OCI-LY7 (cell line): ENCODE data around the gene LRRC7. TPM values are rescaled to one million over a fixed set of nuclear protein-coding genes. Genes with fewer than 3 reads are reported as not detected.

Experiments used
- BruUV-seq: library from RNA; stranded (reverse); fragments of 400-500 nt; replicated peaks from 2 replicates; lab custom pipeline; 2021; lab: Mats Ljungman, UMichigan
- CTCF ChIA-PET: fragments of 300-600 bp; sonication (Branson Sonifier 250); formaldehyde crosslinking; loops from one replicate; lab custom pipeline; 2022; ENCODE audit warnings: antibody characterized with exemption; ENCODE audit not compliant: unreplicated experiment; lab: Charles Lee
- POLR2A ChIA-PET: fragments of 300-600 bp; sonication (Branson Sonifier 250); formaldehyde crosslinking; loops from one replicate; lab custom pipeline; 2022; ENCODE audit warnings: antibody characterized with exemption; lab: Charles Lee
- DNase-seq: peaks from one replicate; pipeline ENCODE4 v3.0.0-alpha.2; 2015; ENCODE audit warnings: low spot score
- H2AFZ ChIP-seq: fragments of 200-600 bp; sonication (generic), shearing (Covaris generic); 2 replicates; pipeline ENCODE4 v1.6.1; 2014; ENCODE audit warnings: mild to moderate bottlenecking, antibody characterized with exemption, low read length, moderate library complexity
- H3K27ac ChIP-seq: fragments of 200-600 bp; sonication (generic); 2 replicates; pipeline ENCODE4 v1.5.1; 2014; ENCODE audit warnings: mixed run types, low read depth, mild to moderate bottlenecking, moderate library complexity, low read length, inconsistent platforms; ENCODE audit not compliant: poor library complexity, severe bottlenecking
- H3K36me3 ChIP-seq: fragments of 200-600 bp; sonication (generic); 2 replicates; pipeline ENCODE4 v1.6.1; 2014; ENCODE audit warnings: mild to moderate bottlenecking, antibody characterized with exemption, low read length, moderate library complexity, mixed read lengths; ENCODE audit not compliant: insufficient read depth
- H3K4me1 ChIP-seq: fragments of 200-600 bp; sonication (generic); 2 replicates; pipeline ENCODE4 v1.5.1; 2014; ENCODE audit warnings: mild to moderate bottlenecking, low read length; ENCODE audit not compliant: insufficient read depth, poor library complexity, severe bottlenecking
- H3K4me2 ChIP-seq: fragments of 200-600 bp; sonication (generic); 2 replicates; pipeline ENCODE4 v1.6.1; 2014; ENCODE audit warnings: mild to moderate bottlenecking, low read length
- H3K4me3 ChIP-seq: fragments of 200-600 bp; sonication (generic); 2 replicates; pipeline ENCODE4 v1.5.1; 2014; ENCODE audit warnings: mild to moderate bottlenecking, low read depth, low read length; ENCODE audit not compliant: poor library complexity, severe bottlenecking
- H3K79me2 ChIP-seq: fragments of 200-600 bp; sonication (generic); 2 replicates; pipeline ENCODE4 v1.6.1; 2016; ENCODE audit warnings: low read depth, mild to moderate bottlenecking, low read length, moderate library complexity, mixed read lengths; ENCODE audit not compliant: insufficient read depth
- H3K9me2 ChIP-seq: fragments of 200-600 bp; sonication (generic); 2 replicates; pipeline ENCODE4 v1.6.1; 2016; ENCODE audit warnings: mild to moderate bottlenecking, low read length, mixed read lengths; ENCODE audit not compliant: insufficient read depth
- H3K9me3 ChIP-seq: fragments of 200-600 bp; sonication (generic); 2 replicates; pipeline ENCODE4 v1.6.1; 2014; ENCODE audit warnings: mild to moderate bottlenecking, mixed run types, low read length, mixed read lengths
- H4K20me1 ChIP-seq: fragments of 200-600 bp; sonication (generic); 2 replicates; pipeline ENCODE4 v1.6.1; 2014; ENCODE audit warnings: mild to moderate bottlenecking, antibody characterized with exemption, low read length, moderate library complexity, mixed read lengths; ENCODE audit not compliant: insufficient read depth
- EZH2phosphoT487 ChIP-seq: fragments of 200-600 bp; sonication (generic); IDR thresholded peaks from 2 replicates; pipeline ENCODE4 v1.6.1; 2018; ENCODE audit warnings: low read depth, borderline replicate concordance, mild to moderate bottlenecking, mixed run types, antibody characterized with exemption, low read length, moderate library complexity, mixed read lengths
- intact Hi-C: fragments of 100-400 bp; cut with micrococcal nuclease; formaldehyde crosslinking; loops from one replicate; pipeline ENCODE4 v1.10.0; 2022; ENCODE audit not compliant: unreplicated experiment
- total RNA-seq, 2 experiments: library from RNA; depleted of rRNA in 1 of 2; stranded (reverse); fragments of >200 nt in 1 of 2; shearing (Covaris generic) in 1 of 2; gene quantifications; 2 replicates each; pipeline ENCODE4 v1.2.3, GENCODE V29; 2014 to 2022
- TF ChIP-seq, protein P1 (sequence below): fragments of 200-600 bp; sonication (generic); conservative IDR thresholded peaks from 2 replicates; pipeline ENCODE4 v1.5.1; 2014; ENCODE audit warnings: mild to moderate bottlenecking, antibody characterized with exemption, low read length, moderate library complexity, mixed read lengths

Gene LRRC7
- total RNA-seq, 2 experiments from 2014 or later: not detected

DNA sequence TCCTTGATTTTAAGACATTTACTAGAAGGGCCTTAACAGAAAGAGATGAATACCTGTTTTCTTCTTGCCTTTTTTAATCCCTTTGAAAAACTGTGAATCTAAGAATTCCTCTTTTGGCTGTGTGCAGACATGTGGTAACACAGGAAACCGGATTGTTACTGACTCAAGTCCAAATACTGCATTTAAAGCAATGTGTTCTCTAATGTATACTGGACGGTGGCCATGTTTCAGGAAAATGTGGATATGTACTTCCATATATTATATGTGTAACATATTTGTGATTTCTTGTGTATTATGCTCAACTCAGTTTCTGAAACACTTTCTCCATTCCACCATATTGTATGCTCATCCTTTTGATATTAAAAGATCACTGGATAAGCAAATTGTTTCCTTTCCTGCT, 185.1 kb downstream of the LRRC7 start:
- H3K4me1 ChIP-seq: no peaks in the 10 kb centered on the region
- H3K4me3 ChIP-seq: no peak overlapping the region
- H3K9me3 ChIP-seq: no peaks in the 10 kb centered on the region
- no peak overlapping the region for H3K27ac ChIP-seq
- DNase-seq: no peak
- no peaks in the 10 kb centered on the region for H3K9me2 ChIP-seq
- no peak for TF ChIP-seq EZH2phosphoT487
- intact Hi-C loops: no loop called here
- H3K4me2 ChIP-seq: no peak overlapping the region
- H3K79me2 ChIP-seq: no peaks in the 10 kb centered on the region
- no peaks in the 10 kb centered on the region for H4K20me1 ChIP-seq
- no TSS peak for BruUV-seq
- ChIA-PET POLR2A (interaction anchor here (0.6 kb wide), 1 partner anchor 21 kb away, joined by 4 read pairs; no protein-coding TSS in a partner anchor), CTCF (no interaction called here)
- no peaks in the 10 kb centered on the region for H3K36me3 ChIP-seq
- H2AFZ ChIP-seq: no peak overlapping the region

DNA sequence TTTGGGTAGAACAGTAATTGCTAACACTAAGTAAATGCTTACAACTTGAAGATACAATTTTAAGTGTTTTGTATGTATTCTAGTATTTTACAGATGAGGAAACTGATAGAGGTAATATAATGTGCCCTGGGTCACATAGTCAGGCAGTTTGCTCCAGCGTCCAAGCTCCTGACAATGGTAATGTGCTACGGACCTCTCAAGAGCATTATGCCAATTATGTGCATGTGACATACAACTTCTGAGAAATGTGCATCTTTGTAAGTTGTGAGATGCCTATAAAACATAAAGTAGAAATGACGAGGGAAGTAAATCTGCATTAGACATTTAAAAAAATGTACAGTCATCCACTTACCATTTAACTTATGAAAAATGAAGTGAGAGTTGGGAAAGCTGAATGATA, 186.8 kb downstream of the LRRC7 start:
- ChIA-PET CTCF (no interaction called here), POLR2A (no interaction called here)
- no peaks in the 10 kb centered on the region for H3K9me3 ChIP-seq
- H3K79me2 ChIP-seq: no peaks in the 10 kb centered on the region
- DNase-seq: no peak
- H3K4me2 ChIP-seq: no peak overlapping the region
- intact Hi-C loops: no loop called here
- H4K20me1 ChIP-seq: no peaks in the 10 kb centered on the region
- H3K27ac ChIP-seq: no peak overlapping the region
- H3K4me3 ChIP-seq: no peak overlapping the region
- H3K9me2 ChIP-seq: no peaks in the 10 kb centered on the region
- TF ChIP-seq, protein P1, sequence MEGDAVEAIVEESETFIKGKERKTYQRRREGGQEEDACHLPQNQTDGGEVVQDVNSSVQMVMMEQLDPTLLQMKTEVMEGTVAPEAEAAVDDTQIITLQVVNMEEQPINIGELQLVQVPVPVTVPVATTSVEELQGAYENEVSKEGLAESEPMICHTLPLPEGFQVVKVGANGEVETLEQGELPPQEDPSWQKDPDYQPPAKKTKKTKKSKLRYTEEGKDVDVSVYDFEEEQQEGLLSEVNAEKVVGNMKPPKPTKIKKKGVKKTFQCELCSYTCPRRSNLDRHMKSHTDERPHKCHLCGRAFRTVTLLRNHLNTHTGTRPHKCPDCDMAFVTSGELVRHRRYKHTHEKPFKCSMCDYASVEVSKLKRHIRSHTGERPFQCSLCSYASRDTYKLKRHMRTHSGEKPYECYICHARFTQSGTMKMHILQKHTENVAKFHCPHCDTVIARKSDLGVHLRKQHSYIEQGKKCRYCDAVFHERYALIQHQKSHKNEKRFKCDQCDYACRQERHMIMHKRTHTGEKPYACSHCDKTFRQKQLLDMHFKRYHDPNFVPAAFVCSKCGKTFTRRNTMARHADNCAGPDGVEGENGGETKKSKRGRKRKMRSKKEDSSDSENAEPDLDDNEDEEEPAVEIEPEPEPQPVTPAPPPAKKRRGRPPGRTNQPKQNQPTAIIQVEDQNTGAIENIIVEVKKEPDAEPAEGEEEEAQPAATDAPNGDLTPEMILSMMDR: no peak
- TF ChIP-seq EZH2phosphoT487: no peak
- H3K36me3 ChIP-seq: no peaks in the 10 kb centered on the region
- H2AFZ ChIP-seq: no peak overlapping the region
- no peaks in the 10 kb centered on the region for H3K4me1 ChIP-seq
- BruUV-seq: no TSS peak

DNA sequence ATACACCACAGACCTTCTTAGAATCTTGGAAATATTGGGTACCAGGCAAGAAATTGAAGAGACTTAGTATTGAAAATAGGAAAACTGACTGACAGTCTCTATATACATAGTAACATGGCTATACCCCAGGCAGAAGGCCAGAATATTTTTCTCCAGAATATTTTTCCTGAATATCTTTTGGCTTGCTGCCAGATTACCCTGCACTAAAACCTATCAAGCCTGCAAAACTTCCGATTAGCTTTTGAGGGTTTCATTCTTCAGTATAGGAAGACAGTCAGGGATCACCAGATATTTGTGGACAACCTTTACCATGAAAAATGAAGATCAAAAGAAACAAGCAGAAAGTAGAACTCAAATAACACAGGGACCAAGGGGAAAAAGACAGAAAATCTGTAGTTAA, 187.9 kb downstream of the LRRC7 start:
- no peak overlapping the region for H3K4me3 ChIP-seq
- no peak overlapping the region for H3K27ac ChIP-seq
- CTCF ChIA-PET: no interaction called here
- H3K4me1 ChIP-seq: no peaks in the 10 kb centered on the region
- no peaks in the 10 kb centered on the region for H3K36me3 ChIP-seq
- TF ChIP-seq EZH2phosphoT487: no peak
- TF ChIP-seq, protein P1: no peak
- H3K4me2 ChIP-seq: no peak overlapping the region
- POLR2A ChIA-PET: no interaction called here
- H4K20me1 ChIP-seq: no peaks in the 10 kb centered on the region
- no peaks in the 10 kb centered on the region for H3K9me3 ChIP-seq
- no peaks in the 10 kb centered on the region for H3K79me2 ChIP-seq
- no peaks in the 10 kb centered on the region for H3K9me2 ChIP-seq
- intact Hi-C loops: no loop called here
- H2AFZ ChIP-seq: no peak overlapping the region
- no TSS peak for BruUV-seq
- no peak for DNase-seq
